HG03442 (cell line): ENCODE results near the gene ZNF497.
"Not testable (repeated sequence)": the region's sequence is repeated elsewhere in the genome, so short reads cannot be mapped to it uniquely, and the experiment has no call there.

Experiments
- ATAC-seq: cut with Tn5 transposase; IDR thresholded peaks from one replicate; pipeline ENCODE4 v1.9.1; 2021; ENCODE audit warnings: mild to moderate bottlenecking, moderate library complexity; ENCODE audit not compliant: unreplicated experiment

Gene ZNF497

DNA sequence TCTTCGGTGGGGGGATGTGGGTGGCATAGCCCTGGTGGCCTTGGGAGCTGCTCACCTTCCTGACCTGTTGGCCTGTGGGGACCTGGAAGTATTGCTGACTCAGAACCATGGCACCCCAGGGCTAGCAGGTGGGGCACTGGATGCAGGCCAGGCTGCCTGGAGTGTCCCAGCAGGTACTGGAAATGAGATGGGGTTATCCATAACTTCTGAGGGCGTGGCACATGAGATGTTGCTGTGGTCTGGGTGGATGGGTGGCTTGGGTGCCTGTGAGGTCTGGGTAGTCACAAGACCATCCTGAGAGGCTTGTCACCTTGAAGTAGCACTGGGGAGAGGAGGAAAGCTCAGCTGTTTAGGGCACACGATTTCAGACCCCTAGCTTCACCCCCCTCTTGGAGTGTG lies 32.3 kb upstream of the ZNF497 start:
- ATAC-seq: no peak

DNA sequence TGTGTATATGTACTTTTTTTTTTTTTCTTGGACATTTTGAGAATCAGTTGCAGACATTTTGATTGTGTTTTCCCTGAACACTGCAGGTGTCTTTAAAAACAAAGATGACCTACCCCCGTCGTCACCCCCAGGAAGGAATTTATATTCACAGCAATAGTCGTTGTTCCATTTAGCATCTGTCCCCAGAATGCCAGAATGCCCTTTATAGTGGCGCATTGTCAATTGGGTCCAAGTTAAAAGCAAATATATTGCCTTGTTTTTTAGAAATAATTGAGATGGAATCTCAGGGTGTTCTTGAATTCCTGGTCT lies 31.1 kb upstream of the ZNF497 start:
- ATAC-seq: no peak

DNA sequence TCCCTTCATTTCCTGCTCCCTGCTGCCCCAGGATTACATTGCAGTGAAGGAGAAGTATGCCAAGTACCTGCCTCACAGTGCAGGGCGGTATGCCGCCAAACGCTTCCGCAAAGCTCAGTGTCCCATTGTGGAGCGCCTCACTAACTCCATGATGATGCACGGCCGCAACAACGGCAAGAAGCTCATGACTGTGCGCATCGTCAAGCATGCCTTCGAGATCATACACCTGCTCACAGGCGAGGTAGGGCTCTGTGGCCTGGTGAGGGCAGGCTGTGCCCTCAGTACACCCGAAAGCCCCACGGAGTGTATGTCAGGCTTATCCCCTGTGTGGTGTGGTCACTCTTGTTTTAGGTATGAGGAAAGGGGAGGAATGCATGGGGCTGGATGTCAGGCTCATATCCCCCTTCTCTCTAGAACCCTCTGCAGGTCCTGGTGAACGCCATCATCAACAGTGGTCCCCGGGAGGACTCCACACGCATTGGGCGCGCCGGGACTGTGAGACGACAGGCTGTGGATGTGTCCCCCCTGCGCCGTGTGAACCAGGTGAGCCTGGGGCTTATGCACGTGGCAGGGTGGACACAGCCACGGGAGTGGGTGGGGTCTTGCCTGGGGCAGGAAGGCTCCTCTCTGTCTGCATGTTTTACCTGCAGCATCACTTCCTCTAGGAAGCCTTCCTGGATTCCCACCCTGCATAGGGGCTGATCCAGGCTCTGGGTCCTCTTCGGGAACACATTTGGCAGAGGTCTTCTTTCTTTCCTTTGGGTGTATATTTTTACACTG lies 30.6 kb upstream of the ZNF497 start:
- no peak for ATAC-seq

DNA sequence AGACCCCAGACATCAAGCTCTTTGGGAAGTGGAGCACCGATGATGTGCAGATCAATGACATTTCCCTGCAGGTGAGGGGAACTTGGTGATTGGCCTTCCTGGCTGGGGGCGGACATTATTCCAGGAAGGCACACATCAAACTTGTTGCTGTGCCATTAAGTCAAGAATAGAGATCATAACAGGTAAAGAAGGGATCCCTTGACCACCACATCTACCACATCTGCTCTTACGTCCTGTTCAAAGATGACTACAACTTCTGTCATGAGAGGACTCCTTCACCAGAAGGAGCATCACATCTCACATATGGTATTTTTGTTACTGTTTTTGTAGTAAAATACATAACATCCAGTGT lies 25.6 kb upstream of the ZNF497 start:
- ATAC-seq: no peak

DNA sequence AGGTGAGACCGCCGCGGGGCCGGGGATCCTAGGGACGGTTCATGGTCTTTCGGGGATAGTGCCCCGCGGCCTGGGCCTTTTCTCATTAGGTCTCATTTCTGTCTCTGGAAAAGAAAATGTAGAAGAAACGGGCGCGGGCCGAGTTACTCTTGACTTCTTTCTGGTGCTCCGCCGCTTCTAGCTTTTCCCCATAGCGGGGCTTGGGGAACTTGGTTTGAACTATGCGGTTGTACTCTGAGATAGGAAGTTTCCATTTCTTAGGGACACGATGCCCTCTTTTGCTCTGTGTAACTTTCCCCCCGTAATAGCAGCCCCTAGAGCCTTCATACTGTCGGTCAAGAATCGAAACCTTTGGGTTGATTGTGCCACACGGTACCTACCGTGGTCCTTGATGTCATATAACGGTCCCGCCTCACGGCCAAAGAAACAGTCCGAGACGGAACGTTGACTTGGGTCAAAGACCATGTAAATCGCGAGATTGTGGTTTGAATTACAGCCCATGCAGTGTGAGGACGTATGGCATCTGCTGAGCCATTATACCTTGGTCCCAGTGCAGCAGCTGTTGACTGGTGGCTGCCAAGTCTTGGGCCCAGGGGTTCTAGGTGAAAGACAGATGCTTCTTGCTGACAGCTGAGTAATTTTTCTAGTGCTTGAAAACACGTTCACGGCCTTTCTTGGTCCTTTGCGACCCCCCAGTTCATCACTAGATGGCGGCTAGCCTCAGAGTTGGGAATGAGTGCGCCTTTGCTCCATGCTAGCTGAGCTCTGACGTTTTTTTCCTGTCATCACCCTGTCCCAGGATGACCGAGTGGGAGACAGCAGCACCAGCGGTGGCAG lies 25.0 kb upstream of the ZNF497 start:
- no peak for ATAC-seq

DNA sequence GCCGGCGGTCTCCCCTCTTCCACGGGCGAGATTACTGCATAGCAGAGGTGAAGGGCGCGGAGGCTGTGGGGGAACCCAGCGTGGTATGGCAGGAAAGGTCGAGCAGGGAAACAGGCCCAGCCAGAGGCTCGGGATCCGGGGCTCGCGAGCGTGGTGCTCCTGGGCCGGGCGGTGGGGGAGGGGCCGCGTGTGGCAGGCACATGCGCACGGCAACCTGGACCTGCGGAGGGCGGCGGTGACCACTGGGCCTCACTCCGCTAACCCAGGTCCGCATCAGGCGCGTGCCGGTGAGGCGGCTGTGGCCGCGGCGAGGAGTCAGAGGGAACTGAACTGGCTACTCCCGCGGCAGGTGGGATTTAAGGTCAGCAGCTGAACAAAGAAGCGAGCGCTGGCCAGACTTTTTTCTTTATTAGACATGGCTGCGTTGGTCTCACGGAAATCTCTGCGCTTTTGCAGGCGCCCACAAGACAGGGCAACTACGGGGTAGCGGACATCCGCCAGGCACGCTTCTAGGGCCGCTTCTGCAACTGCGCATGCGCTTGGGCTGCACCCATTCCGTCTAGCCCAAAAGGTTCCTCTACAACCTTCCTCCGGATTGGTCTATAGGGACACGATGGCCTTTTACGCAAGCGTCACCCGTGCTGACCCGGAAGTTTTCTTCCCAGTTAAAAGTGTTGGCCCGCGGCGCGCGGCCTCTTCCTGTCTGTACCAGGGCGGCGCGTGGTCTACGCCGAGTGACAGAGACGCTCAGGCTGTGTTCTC lies 24.2 kb upstream of the ZNF497 start, which contains the start of gene RPS5:
TSS of gene RPS5 (plus strand) at position 694 of the 762 bp plus-strand sequence. CDS start 869 bp downstream, outside the sequence.
- ATAC-seq: peak; percentile 84

DNA sequence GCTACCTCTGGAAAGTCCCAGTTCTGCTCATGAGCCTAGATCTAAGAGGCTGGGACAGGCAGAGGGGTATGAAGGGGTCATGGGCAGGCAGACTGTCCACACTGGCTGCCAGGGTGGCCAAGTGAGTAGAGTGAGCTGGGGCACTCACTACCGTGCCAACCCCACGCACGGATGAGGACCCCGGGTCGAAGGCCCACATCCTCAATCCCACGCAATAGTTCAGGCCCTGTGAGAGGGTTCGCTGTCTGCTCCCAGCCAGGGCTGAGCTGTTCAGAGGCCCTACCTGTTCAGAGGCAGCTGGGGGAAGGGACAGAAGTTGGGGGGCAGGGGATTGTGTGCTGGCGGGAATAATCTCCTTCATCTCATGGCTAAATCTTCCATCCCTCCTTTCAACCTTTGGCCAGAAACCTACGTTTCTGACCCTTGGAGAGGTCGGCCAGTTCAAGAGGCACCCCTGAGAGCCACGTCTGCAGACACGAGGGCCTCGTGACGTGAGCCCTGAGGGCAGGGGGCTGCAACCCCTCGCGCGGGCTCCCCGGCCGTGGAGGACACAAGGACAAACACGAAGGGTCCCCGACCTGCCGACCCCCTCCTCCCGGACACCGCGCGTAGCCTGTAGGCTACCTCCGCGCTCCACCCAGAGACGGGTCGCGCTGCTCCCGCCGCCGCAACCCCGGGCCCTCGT lies 23.5 kb upstream of the ZNF497 start:
- peak; percentile 7 for ATAC-seq

DNA sequence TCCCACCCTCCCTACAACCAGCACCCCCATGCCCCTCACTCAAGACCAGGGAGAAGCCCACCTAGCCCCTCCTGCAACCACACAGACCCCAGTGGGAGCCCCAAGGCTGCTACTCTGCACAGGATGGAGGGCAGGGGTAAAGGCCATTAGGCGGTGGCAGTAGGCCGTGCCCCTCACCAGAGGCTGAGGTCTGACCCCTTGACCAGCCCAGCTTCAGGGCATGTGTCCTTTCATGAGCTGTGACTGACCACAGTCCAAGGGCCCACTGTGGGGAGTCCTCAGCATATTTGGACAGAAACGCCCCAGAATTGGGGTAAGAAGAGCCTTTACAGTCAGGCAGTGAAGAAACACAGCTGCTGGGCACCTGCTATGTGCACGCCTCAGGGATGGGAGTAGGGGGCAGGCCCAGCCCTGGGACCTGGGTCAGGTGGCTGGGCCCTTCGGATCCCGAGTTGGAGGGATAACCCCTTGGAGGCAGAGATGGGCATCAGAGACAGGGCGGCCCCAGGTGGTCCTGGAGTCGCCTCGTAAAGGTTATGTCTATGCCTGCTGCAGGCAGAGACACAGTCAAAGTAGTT lies 22.9 kb upstream of the ZNF497 start:
- no peak for ATAC-seq

DNA sequence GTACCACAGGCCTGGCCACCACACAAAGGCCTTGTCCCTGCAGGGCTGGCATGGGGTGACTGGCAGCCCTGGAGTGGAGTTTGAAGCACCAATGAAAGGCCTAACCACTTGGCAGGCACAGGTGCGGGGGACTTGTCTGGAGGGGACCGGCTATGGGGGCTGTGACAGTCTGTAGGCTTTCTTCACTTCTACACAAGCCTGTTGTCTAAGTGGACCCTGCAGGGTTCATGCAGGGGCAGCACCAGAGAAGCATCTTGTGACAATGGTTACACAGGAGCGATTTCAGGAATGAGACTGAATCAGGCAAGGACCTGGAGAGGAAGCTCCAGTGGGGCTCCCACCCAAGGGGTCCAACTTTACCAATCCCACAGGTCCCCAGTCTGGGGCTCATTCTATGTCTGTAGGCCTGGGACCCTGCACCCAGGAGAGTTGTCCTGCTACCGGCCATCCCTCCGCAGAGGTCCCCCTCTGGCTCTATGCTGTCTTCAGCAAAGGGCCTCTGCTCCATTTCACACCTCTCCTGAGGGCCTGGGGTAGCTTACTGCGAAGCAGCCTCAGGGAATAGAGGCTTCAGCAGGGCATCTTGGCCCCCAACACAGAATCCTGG lies 20.5 kb upstream of the ZNF497 start:
- ATAC-seq: no peak

DNA sequence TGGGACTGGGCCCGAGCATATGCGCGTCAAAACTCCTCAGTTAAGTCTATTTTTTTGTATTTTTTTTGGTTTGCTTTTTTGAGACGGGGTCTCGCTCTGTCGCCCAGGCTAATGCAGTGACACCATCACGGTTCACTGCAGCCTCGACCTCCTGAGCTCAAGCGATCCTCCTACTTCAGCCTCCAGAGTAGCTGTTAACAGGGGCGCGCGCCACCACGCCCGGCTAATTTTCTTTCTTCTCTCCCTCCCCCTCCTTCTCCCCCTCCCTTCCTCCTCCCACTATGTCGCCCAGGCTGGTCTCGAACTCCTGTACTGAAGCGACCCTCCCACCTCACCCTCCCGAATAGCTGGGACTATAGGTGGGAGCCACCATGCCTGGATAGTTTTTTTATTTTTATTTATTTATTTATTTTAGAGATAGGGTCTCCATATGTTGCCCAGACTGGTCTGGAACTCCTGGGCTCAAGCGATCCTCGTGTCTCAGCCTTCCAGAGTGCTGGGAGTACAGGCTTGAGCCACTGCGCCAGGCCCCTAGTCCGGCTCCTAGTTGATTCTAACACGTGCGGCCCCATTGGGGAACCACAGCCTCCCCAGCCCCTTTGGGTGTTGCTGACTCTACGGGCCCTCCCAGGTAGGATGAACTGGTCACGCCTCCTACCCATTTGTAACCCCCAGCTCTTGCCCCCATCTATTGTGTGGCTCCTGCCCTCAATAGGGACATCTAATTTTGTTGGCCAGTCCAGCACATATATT lies 19.1 kb upstream of the ZNF497 start:
- no peak for ATAC-seq

DNA sequence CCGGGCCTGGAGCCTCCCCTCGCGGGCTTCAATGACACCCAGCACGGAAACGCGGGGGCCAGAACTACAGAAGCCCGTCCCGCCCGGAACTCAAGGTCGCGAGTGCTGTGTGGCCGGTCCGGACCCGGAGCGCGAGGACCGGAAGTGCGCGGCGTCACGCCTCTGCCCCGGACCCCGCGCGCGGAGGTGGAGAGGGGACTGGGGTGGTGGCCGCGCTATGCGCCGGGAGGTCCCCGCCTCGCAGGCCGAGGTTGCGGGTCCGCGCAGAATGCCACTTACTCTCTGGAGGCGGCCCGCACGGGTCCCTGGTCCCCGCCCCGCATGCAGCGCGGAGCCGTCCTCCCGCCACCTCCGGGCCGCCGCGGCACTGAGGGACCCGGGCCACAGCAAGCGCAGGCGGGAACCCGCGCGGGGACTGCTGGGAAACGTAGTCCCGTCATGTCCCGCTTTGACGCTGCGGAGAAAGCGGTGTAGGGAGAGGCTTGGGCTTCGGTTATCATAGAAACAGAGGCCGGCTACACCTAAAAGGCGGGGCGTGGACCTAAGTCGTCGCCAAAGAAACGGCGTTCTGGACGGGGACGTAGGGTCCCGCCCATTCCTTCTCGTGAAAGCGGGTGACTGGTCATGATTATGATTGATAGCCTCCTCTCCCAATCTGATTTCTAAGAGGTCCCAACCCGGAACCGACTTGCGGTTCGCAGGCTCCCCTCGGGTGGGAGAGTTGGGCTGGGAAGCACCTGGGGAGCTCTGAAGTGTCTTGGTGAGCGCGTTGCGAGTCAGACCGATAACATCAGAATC lies 18.3 kb upstream of the ZNF497 start, which contains the start of gene ZNF837:
TSS of gene ZNF837 (minus strand) at position 369 of the 798 bp plus-strand sequence. CDS start 11,698 bp downstream, outside the sequence.
- ATAC-seq: peak; percentile 84

DNA sequence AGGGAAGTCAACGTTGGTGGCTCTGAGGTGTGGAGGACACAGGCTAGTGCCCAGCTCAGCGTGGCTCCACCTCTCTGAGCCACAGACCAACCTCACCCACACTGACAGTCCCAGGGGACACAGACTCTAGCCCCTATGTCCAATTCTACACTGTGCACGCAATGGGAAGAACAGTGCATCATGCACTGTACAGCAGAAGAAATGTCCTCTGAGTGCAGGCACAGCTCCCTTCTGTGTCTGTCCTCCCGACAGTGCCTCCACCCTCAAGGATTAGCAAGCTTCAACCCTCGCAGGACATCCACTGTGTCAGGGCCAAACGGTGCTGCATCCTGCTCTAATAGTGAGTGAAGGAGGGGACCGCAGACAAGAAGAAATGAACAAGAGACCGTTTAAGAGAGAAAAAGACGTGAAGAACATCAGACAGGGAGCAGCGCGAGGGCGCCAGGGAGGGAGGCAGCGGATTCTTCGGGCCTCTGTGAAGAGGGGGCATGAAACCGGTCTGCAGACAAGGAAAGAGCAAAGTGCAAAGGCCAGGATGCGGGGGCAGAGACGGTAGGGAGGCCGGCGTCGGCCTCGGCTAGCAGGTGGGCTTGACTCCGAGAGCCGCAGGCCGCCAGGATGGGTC lies 17.6 kb upstream of the ZNF497 start:
- ATAC-seq: no peak

DNA sequence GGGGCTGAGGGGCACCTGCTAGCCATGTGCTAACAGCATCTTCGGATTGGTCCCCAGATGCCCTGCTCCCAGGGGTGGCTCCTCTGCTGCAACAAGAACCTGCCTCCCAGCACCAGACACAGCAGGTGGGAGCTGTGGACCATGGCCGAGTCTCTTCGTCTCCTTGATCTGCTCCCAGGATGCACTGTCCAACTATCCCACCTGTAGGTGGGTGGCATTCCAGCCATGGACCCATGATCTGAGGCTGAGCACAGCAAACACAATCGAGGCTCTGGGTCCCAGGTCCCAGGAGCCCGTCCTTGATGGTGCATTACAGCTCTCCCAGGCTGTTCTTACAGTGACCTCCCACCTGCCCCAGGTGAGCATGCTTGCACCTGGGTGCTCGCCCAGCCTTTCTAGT lies 16.7 kb upstream of the ZNF497 start:
- ATAC-seq: no peak

DNA sequence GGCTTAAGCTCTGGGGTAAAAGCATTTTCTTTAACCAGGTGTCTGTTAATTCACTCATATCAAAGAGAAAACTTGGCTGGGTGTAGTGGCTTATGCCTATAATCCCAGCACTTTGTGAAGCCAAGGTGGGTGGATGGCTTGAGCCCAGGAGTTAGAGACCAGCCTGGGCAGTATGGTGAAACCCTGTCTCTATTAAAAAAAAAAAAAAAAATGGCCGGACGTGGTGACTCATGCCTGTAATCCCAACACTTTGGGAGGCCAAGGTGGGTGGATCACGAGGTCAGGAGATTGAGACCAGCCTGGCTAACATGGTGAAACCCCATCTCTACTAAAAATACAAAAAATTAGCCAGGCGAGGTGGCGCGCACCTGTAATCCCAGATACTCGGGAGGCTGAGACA lies 14.2 kb upstream of the ZNF497 start:
- not testable (repeated sequence) for ATAC-seq

DNA sequence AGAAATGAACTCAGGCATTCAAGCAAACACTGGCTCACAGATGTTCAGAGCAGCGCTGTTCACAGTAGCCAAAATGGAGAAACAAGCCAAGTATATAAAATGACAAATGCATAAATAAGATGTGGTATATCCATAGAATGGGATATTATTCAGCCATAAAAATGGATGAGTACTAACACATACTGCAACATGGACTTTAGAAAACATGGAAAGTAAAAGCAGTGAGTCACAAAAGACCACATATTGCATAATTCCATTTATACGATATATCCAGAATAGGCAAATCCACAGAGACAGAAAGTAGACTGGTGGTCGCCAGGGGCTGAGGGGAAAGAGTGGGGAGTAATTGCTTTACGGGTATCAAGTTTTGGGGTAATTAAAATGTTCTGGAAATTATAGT lies 11.6 kb upstream of the ZNF497 start:
- ATAC-seq: no peak

DNA sequence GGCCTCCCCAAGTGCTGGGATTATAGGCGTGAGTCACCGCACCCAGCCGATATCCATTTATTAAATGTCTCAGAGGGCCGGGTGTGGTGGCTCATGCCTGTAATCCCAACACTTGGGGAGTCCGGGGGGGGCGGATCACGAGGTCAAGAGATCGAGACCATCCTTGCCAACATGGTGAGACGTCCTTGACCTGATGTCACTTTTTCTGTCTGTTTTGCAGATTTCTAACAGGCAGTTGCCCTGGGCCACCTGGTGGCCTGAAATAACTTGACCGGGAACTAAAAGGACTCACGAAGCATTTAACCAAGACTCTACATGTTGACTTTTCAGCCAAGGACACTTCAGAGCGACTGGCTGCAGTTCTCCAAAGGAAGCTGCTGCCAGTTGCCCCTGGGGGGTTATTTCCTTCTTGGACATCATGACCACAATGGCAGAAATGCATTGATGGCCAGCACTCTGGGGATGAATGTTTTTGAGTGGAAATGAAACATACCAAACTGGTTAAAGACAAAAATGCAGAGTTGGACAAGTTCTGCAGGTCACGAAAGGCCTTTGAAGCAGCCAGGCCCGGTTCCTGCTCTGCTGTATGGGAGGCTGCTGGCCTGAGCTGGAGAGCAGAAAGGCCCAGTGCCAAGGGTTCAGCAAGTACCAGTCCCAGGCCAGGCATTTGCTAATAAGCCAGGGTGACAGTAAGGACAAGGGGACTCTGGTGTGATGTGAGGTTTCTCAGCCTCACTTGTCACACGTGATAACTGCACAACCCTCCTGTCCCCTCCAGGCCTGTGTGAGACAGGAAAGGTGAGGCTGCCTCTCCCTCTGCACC lies 10.0 kb upstream of the ZNF497 start:
- ATAC-seq: no peak
